Fibroblast of the aortic adventitia (primary cell): Measurements from ENCODE around the gene NPNT. TPM values are rescaled to one million over a fixed set of nuclear protein-coding genes. Genes with fewer than 3 reads are reported as not detected.

Experiments
- DNase-seq: peaks from one replicate; pipeline ENCODE4 v3.0.0-alpha.2; 2010; ENCODE audit warnings: low read depth
- H3K4me3 ChIP-seq: 2 replicates; pipeline ENCODE4 v1.5.1; 2011; ENCODE audit warnings: low read depth, mild to moderate bottlenecking, control low read depth, low read length, moderate library complexity
- total RNA-seq: library from RNA; depleted of rRNA; stranded (reverse); fragments of >200 nt; gene quantifications from 2 replicates; pipeline ENCODE4 v1.2.3, GENCODE V29; 2012; ENCODE audit warnings: low replicate concordance
- TF ChIP-seq, protein P1 (sequence below): IDR thresholded peaks from 2 replicates; pipeline ENCODE4 v1.5.1; 2011; ENCODE audit warnings: mild to moderate bottlenecking, low read length, control low read depth, inconsistent platforms; ENCODE audit not compliant: insufficient read depth

NPNT gene
- total RNA-seq, 1 donor: not detected

DNA sequence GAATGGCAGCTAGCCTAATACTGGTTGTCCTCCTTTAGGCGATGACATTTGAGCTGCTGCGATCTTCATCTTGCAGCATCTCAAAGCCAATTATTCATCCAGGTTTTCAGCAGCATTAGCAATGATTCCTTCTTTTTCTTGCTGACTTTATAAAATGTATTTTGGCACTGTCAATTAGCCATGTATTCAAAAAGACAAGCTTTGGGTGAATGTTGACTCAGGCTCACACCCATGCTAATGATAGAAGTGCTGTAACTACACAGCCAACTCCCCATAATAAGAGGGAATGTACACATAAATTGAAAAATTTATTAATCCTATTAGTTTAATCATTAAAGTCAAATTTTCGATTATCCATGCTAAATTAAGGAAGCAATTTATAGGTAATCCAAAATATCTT is 24.3 kb upstream of the NPNT start:
- no peak for DNase-seq
- TF ChIP-seq, protein P1, sequence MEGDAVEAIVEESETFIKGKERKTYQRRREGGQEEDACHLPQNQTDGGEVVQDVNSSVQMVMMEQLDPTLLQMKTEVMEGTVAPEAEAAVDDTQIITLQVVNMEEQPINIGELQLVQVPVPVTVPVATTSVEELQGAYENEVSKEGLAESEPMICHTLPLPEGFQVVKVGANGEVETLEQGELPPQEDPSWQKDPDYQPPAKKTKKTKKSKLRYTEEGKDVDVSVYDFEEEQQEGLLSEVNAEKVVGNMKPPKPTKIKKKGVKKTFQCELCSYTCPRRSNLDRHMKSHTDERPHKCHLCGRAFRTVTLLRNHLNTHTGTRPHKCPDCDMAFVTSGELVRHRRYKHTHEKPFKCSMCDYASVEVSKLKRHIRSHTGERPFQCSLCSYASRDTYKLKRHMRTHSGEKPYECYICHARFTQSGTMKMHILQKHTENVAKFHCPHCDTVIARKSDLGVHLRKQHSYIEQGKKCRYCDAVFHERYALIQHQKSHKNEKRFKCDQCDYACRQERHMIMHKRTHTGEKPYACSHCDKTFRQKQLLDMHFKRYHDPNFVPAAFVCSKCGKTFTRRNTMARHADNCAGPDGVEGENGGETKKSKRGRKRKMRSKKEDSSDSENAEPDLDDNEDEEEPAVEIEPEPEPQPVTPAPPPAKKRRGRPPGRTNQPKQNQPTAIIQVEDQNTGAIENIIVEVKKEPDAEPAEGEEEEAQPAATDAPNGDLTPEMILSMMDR: no peak
- H3K4me3 ChIP-seq: no peak overlapping the region

DNA sequence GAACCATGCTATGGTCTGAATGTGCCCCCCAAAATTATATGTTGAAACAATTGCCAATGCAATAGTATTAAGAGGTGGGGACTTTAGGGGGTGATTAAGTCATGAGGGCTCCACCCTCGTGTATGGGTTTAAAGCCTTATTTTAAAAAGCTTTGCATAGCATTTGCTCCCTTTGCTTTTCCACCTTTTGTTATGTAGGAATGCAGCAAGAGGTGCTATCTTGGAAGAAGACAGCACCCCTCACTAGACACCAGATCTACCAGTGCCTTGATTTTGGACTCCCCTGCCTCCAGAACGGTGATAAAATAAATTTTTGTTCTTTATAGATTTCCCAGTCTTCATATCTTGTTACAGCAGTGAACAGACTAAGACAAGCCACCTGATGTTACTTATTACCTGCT is 23.3 kb upstream of the NPNT start:
- no peak for DNase-seq
- H3K4me3 ChIP-seq: no peak overlapping the region

DNA sequence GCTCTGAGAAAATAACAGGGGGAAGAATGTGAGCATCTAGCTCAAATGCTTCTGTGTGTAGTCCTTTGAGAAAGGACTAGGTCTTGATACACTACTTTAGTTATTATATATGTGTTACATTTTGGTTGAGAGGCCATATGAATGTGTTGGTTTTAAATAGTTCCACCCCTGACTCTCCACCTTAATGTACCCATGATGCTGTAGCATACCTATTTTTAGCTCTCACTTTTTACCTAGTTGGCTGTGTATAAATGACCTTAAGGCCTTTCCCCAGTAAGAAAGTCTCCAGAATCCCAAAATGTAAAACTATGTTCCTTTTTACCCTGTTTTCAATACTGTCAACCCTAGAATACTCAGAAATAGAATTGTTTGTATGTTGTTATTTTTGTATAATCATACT is 20.0 kb upstream of the NPNT start:
- H3K4me3 ChIP-seq: no peak overlapping the region
- no peak for DNase-seq
- TF ChIP-seq, protein P1: no peak

More for the DNA sequence above, 23.3 kb upstream of the NPNT start:
- TF ChIP-seq, protein P1: no peak

DNA sequence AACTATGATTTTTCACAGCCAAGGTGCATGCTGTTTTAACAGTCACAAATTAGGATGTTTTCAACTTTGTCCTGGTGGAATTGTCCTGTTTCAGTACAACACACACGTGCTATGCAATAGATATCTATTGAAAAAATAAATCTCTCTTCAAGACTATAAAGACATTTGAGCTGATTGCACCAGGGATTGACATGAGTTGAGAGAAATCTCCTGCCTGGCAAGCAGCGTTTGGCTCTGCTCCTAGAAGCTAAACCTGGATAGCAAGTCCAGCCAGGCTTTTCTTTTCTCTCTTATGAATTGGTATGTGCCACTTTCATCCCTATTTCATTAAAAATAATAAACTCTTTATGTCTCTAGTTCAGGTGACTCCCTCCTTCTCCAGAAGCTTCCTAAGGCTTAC is 16.6 kb upstream of the NPNT start:
- H3K4me3 ChIP-seq: no peak overlapping the region
- DNase-seq: no peak
- TF ChIP-seq, protein P1: no peak

DNA sequence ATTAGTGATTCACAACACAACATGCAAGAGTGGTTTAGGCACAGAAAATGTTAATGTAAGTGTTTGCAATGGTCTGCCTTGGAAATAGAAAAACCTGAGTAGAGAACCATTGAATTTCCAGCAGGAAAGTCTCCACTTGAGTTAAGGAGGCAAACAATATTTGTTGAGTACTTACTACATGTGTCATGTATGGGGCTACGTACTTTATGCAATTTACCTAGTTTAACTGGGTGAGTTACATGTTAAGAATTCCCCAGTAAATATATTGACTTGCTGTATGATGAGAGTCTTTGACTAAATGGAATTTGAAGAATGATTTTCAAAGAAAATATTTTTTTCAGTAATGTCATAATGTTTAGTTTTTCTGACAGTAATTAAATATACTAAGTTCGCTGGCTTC is 7.8 kb upstream of the NPNT start:
- TF ChIP-seq, protein P1: no peak
- DNase-seq: no peak
- H3K4me3 ChIP-seq: no peak overlapping the region

DNA sequence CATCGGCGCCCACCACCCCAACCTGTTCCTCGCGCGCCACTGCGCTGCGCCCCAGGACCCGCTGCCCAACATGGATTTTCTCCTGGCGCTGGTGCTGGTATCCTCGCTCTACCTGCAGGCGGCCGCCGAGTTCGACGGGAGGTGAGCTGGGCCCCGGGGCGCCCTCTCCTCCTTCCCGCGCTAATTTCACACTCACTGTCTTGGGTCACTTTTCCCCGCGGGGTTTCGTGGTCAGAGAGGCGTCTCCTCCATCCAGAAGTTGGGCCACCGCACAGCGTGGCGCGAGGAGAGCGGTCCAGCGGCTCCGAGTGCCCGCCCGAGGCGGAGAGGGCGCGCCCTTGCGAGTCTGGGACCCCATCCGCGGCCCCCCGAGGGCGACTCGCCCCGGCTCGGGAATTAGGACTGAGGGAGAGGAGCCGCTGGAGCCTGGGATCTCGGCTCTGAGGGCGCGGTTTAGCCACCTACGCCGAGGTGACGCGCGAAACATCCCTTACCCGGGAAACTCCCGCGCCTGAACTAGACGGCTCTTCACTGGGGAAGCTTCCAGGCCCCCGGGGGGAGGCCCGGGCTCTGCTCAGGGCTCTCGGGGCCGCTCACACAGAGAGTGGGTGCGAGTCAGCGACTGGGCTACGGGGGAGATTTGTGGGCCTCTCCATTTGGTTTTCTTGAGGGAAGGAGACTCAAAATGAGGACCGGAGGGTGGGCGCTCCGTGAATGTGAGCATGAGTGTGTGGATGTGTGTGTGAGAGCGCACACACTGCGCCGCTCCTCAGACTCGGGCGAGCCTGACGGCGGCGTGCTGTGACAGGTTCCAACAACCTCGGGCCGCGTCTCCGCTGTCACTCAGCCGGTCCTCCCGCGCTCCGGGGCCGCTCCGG is 551 bp downstream of the NPNT start:
- no peak for DNase-seq
- H3K4me3 ChIP-seq: no peak overlapping the region
- TF ChIP-seq, protein P1: no peak
